ENCODE data around the gene APBB2. TPM values are rescaled to one million over a fixed set of nuclear protein-coding genes. Genes with fewer than 3 reads are reported as not detected.
A peak's percentile ranks its signal among the peaks of the same experiment; 100 is the strongest.

APBB2 gene
- total and polyA plus RNA-seq, 2 of the 8 experiments (the other 6 are each of a cell fraction or from before 2014, with no cell fraction given) = 58.7 to 59.4 TPM

DNA sequence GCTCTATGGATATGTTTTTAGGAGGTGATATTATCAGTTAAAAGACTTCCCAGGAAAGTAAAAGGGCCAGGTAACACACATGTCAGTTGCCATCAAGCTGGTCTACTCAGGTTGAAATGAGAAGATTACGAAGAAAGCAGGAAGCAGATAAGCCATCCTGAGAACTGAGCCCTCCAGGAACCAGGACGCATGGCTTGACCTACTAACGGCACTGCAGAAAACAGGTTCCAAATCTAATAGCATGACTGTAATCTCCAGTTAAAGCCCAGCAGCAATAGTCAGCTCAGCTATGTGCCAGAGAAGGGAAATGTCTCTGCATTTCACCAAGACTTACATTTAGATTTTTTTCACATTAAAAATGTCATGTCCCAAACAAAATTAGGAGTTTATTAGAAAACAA lies 77.9 kb downstream of the APBB2 start:
- Histone ChIP-seq H3K4me3 (ENCODE audit: extremely low read depth in 1 of 4, insufficient read depth in 2 of 4, low read depth in 3 of 4, low read length in 4 of 4) (no peak overlapping the region), H4K91ac (replicated peaks; ENCODE audit: insufficient read length, low read length) (no peak overlapping the region), H3K9ac (replicated peaks in 1 of 4; ENCODE audit: extremely low read depth in 1 of 4, low read depth in 3 of 4, low read length in 3 of 4) (no peak overlapping the region), H3K23me2 (ENCODE audit: low read depth, low read length) (no peaks in the 10 kb centered on the region), H3K36me3 (ENCODE audit: control insufficient read depth in 2 of 4, insufficient read depth in 4 of 4, low read length in 3 of 4) (peaks cover 0 to 3% (median 0%) of the 10 kb centered on the region in 4 experiments; a peak in 1 of 8 replicates), H2AFZ (ENCODE audit: low read length) (no peak overlapping the region), H3K4me2 (ENCODE audit: insufficient read depth in 1 of 2, low read depth in 2 of 2, low read length in 2 of 2) (no peak overlapping the region), H3K4ac (replicated peaks; ENCODE audit: insufficient read length, low read depth, low read length) (no peak overlapping the region), H3K14ac (ENCODE audit: insufficient read length) (no peak overlapping the region), H4K8ac (ENCODE audit: extremely low read depth, insufficient read depth, low read length) (no peak overlapping the region), H2AK5ac (ENCODE audit: low read depth, low read length) (peak overlapping the region; percentile 78; the same call in 1 of the 2 replicates), H3K18ac (ENCODE audit: extremely low read depth, low read length) (no peak overlapping the region), H3K79me1 (ENCODE audit: low read depth, low read length) (peaks cover 3% of the 10 kb centered on the region; the same call in 1 of the 2 replicates), H4K20me1 (replicated peaks in 1 of 2; ENCODE audit: control insufficient read depth in 1 of 2, insufficient read depth in 2 of 2, low read length in 2 of 2) (no peaks in the 10 kb centered on the region), H2BK120ac (replicated peaks; ENCODE audit: low read depth, low read length) (no peak overlapping the region), H4K5ac (ENCODE audit: insufficient read length, low read depth, low read length) (no peak overlapping the region), H3K27me3 (replicated peaks in 1 of 4; ENCODE audit: control insufficient read depth in 3 of 4, extremely low read depth in 1 of 4, insufficient read depth in 3 of 4, low read length in 3 of 4) (no peaks in the 10 kb centered on the region), H2BK20ac (ENCODE audit: low read length) (no peak overlapping the region), H2BK5ac (ENCODE audit: low read depth, low read length) (peak overlapping the region; percentile 71; the same call in 1 of the 2 replicates), H2BK12ac (ENCODE audit: low read depth, low read length) (peak overlapping the region; percentile 96), H3K4me1 (replicated peaks in 1 of 4; ENCODE audit: control insufficient read depth in 3 of 4, insufficient read depth in 4 of 4, low read length in 3 of 4) (peaks cover 9 to 18% (median 15%) of the 10 kb centered on the region in 4 experiments), H3K27ac (ENCODE audit: low read depth, low read length) (no peak overlapping the region), H3K9me3 (ENCODE audit: insufficient read depth in 2 of 2, low read depth in 1 of 2, low read length in 1 of 2) (no peaks in the 10 kb centered on the region), H2BK15ac (ENCODE audit: low read length) (no peak overlapping the region), H3K79me2 (ENCODE audit: control insufficient read depth in 1 of 2, insufficient read depth in 2 of 2, low read length in 2 of 2) (peaks cover 0 to 22% of the 10 kb centered on the region in 2 experiments; a peak in 2 of 4 replicates), H3K23ac (ENCODE audit: insufficient read length) (no peak overlapping the region), H3K56ac (replicated peaks; ENCODE audit: insufficient read length, low read depth, low read length) (no peak overlapping the region)
- ChIA-PET CTCF (ENCODE audit: partially characterized antibody) (interaction anchor here (1.5 to 2.9 kb wide), 4 partner anchors 10 to 156 kb away, joined by 3 to 9 read pairs (median 8); partner anchors contain the start of gene APBB2), POLR2A (ENCODE audit: partially characterized antibody) (interaction anchor here (0.8 to 5.3 kb wide), 3 partner anchors 11 to 23 kb away, joined by 3 to 23 read pairs (median 3); no protein-coding TSS in a partner anchor)
- DNase-seq (ENCODE audit: low read depth in 1 of 2, low spot score in 2 of 2) (no peak), FAIRE-seq (no peak)
- 71% methylated on average over 3 of the region's 3 CpGs; no CpG with 5 or more reads in 1 of the 2 experiments for WGBS, 2 experiments (ENCODE audit: extremely low coverage in 1 of 2, insufficient coverage in 1 of 2, insufficient read length in 1 of 2, insufficient replicate concordance in 2 of 2, low coverage in 1 of 2, low lambda C conversion rate in 2 of 2, missing lambda C conversion rate in 1 of 2)
- TF ChIP-seq SIX5 (IDR thresholded peaks at IDR 0.05; ENCODE audit: low read depth, low read length) = no peak
- no peak for TF ChIP-seq CEBPB (IDR thresholded peaks at IDR 0.05; ENCODE audit: low read depth, low read length)
- no peak for TF ChIP-seq EZH2 (IDR thresholded peaks at IDR 0.05; ENCODE audit: low read depth, low read length, severe bottlenecking)
- no peak for TF ChIP-seq USF2 (IDR thresholded peaks at IDR 0.05; ENCODE audit: low read length)
- TF ChIP-seq YY1 (IDR thresholded peaks at IDR 0.05; ENCODE audit: low read depth, low read length) = no peak
- TF ChIP-seq NRF1 (IDR thresholded peaks at IDR 0.05; ENCODE audit: low read depth, low read length) = no peak
- TF ChIP-seq ATF2 (IDR thresholded peaks at IDR 0.05; ENCODE audit: low read length) = no peak
- TF ChIP-seq SRF (IDR thresholded peaks at IDR 0.05; ENCODE audit: low read depth, low read length) = no peak
- no peak for TF ChIP-seq CHD1 (IDR thresholded peaks at IDR 0.05; ENCODE audit: low read depth, low read length)
- no peak for TF ChIP-seq SIN3A (conservative IDR thresholded peaks at IDR 0.05 in 1 of 2, IDR thresholded peaks at IDR 0.05 in 1 of 2; ENCODE audit: low read depth in 1 of 2, low read length in 2 of 2)
- no peak for TF ChIP-seq TBP (IDR thresholded peaks at IDR 0.05; ENCODE audit: low read depth, low read length)

All from H1 (cell line).